NK-92 treated with Interleukin-12 subunit alpha and Interleukin-12 subunit beta, amount 100 ng/mL, for 24 hours (cell line): ENCODE data around the gene GTF3C1.
"Not testable (repeated sequence)": the region's sequence is repeated elsewhere in the genome, so short reads cannot be mapped to it uniquely, and the experiment has no call there.

Experiments
- DNase-seq: peaks from one replicate; lab custom pipeline; 2025; lab: John Stamatoyannopoulos, UW

The GTF3C1 gene

DNA sequence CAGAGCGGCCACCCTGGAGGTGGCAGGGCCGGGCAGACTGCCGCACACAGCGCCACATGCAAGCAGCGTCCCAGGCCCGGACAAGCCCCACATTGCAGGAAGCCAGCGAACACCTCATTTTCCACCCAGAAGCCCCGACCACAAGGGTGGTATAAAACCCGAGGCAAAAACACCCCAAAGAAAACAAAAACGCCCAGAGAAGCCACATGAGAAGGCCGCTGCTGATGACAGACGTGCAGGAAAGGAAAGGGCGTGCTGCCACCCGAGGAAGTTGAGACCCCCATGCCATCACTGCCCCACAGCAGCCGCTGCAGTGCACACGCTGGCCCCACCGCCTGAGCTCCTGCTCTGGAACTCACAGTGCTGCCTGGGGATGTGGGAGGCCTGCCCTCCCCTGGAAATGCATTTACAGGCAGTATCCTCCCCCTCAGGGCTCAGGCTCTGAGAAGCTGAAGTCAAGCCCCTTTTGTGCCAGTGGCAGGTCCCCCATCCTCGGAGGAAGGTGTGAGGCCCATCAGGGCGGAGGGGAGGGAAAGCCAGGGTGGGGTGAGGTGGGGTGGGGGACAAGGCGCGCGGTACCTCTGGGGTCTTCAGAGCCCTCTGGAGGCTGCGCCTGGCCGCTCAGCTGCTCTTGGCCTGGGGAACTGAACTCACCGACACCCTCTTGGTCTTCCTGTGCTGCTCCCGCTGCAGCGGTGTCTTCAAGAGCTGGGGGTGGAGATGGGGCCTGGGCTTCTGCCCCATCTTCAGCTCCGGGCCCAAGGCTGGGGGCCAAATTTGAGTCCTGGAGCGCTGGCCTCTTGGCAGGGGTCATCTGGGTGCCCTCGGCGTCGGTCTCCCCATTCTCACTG is 85.7 kb downstream of the GTF3C1 start:
- no peak for DNase-seq

GRCh38 chr16:27462846-27463682 is 86.6 kb downstream of the GTF3C1 start:
- DNase-seq = no peak

DNA sequence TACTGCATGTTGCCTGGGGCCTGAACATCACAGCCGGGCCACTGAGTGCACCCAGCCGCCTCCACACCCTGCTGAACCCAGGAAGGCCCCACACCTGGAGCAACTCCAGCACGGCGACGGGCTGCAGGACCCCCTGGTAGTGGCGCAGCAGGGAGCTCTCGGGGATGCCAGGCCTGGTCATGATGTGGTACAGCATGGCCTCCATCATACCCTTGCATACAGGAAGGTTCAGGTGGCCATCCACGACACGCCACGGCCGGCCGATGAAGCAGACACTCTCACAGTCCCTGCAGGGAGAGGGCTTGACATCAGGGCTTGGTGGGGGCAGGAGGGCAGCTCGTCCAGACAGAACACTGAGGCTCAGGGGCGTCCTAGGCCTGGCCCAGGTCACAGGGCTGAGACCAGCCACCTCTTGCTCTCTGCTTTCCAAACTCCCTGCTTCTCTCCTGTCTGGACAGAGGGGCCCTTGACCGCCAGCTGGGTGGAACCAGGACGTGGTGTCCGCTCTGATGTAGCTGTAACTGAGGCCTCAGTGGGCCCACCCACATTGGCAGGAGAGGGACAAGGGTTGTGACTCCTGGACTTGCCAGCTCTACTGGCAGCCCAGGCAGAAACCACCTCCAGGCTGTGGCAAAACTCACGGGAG is 87.4 kb downstream of the GTF3C1 start:
- DNase-seq = no peak

- DNase-seq = no peak
Measured at GRCh38 chr16:27461483-27462171, 88.1 kb downstream of the GTF3C1 start.

- no peak for DNase-seq
Measured at GRCh38 chr16:27460663-27461482, 88.8 kb downstream of the GTF3C1 start.

DNA sequence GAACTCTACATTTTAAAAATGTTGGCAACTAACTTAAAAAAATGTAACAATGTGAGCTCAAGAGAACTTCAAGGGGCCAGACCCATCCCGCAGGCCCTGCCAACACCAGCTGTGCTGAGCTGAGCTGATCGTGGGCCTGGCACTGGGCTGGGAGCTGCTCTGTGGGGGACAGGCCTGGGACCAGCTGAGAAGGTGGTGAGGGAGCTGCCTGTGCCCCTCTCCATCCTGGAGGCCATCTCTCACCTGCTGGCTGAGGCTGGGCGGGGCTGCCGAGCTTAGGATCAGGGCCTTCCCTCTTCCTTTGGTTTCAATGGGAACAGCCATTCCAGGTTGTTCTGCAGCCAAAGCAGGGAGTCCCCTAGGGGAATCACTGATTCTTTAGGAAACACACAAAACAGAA is 89.5 kb downstream of the GTF3C1 start:
- no peak for DNase-seq

- no peak for DNase-seq
Measured at GRCh38 chr16:27458987-27459688, 90.6 kb downstream of the GTF3C1 start.

- no peak for DNase-seq
Measured at GRCh38 chr16:27458258-27458657, 91.5 kb downstream of the GTF3C1 start.

- not testable (repeated sequence) for DNase-seq
Measured at GRCh38 chr16:27457605-27457900, 92.2 kb downstream of the GTF3C1 start.

DNA sequence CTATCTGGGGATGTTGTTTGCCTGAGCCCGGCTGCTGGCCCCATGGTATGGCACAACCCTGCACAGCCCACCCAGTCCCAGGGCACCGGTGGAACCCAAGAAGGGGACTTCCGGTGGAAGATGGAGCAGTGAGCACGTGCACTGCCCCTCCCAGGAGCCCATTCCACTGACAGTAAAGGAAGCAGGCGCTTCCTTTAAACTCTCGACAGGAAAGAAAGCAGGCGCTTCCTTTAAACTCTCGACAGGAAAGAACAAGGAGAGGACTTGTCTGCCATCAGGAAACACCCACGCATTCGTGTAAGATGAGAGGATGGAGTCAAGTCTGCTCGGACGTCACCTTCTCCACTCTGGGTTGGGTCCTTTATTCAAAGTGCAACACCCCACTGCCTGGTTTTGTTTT is 94.0 kb downstream of the GTF3C1 start:
- DNase-seq = no peak

GRCh38 chr16:27453494-27453825 is 96.3 kb downstream of the GTF3C1 start:
- no peak for DNase-seq

DNA sequence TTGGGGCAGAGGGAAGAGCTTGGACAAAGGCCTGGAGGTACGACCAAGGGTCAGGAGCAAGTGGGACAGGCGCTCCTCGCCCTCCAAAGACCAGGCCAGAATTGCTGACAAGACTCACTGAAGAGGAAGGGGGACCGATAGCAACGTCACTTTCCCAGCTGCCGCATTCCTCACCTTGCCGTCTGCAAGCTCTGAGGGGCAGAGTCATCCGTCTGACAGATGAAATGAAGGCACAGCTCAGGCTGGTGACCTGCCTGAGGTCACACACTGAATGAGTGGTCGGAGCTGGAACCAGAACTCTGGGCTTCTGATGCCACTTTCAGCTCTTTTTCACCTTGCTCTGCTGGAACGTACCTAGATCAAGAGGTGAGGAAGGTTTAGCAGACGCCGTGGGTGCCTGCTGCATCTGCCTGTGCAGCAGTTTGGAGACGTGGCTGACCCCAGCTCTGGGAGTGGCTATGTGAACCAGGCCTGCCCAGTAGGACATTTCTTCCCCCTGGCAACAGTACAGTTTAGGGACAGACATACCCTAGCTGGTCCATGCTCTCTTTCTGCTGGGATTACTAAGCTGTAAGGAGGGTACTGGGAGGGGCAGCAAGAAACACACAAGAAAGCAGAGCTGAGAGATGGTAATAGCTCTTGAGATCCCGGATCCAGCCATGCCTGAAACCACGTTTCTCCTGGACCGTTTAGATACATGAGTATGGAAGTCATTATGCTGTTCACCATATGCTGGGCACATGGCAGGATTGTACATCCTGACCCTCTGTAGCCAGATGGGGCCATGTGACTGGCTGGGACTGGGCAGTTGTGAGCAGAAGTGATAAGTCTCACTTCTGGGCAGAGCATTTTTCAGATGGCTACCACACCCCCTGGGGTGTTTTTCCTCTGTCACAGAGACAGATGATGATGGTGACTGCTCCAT is 96.9 kb downstream of the GTF3C1 start:
- DNase-seq = no peak

DNA sequence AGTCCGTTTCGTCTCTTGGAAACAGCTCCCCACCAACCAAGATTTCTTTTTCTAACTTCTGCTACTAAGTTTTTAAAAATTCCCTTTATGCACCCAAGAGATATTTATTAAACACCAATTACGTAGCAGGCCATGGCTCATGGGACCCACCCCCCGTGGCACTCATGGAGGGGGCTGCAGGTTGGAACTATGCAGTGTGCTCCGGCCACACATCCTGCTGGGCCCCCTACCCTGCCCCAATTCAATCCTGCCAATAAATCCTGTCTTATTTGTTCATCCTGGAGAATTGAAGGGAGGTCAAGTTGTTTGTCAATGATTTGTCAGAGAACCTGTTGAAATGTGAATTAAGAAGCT is 99.5 kb downstream of the GTF3C1 start:
- no peak for DNase-seq

DNA sequence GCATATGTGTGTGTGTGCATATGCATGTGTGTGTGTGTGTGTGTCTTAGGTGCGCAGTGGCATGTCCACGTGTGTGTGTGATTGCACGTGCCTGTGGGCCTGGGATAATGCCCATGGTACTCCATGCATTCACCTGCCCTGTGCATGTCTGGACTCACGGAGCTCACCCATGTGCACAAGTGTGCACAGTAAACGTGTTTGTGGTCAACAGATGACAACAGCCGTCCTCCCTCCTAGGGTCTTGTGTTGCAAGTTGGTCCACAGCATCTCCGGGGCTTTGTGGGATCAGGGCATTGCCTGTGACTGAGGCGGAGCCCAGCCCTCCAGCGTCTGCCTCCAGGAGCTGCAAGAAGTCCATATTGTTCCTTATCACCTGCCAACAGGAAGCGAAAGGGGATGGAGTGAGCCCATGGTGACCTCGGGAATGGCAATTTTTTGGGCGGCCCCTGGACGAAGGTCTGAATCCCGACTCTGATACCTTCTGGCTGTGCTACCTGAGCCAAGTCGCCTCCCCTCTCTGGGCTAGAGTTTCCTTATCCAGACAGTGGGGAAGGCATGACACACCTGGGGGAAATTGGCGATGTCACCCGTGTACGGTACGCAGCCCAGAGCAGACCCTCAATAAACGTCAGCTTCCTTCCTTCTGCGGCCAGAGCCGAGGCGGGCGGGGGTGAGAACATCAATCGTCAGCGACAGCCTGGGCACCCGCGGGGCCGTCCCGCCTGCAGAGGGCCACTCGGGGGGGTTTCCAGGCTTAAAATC is 100.1 kb downstream of the GTF3C1 start:
- DNase-seq = peak; percentile 89

DNA sequence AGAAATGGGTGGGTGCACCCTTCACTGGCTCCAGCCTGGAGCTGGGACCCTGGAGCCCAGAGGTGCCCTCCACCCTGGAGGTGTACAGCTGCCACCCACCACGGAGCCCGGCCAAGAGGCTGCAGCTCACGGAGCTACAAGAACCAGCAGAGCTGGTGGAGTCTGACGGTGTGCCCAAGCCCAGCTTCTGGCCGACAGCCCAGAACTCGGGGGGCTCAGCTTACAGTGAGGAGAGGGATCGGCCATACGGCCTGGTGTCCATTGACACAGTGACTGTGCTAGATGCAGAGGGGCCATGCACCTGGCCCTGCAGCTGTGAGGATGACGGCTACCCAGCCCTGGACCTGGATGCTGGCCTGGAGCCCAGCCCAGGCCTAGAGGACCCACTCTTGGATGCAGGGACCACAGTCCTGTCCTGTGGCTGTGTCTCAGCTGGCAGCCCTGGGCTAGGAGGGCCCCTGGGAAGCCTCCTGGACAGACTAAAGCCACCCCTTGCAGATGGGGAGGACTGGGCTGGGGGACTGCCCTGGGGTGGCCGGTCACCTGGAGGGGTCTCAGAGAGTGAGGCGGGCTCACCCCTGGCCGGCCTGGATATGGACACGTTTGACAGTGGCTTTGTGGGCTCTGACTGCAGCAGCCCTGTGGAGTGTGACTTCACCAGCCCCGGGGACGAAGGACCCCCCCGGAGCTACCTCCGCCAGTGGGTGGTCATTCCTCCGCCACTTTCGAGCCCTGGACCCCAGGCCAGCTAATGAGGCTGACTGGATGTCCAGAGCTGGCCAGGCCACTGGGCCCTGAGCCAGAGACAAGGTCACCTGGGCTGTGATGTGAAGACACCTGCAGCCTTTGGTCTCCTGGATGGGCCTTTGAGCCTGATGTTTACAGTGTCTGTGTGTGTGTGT is 100.9 kb downstream of the GTF3C1 start:
- DNase-seq = no peak

- DNase-seq = no peak
Measured at GRCh38 chr16:27447301-27447700, 102.4 kb downstream of the GTF3C1 start.

- DNase-seq = peak; percentile 77
Measured at GRCh38 chr16:27446721-27447120, 103.0 kb downstream of the GTF3C1 start.
